ENCODE results near the gene ADCY4.

GRCh38 chr14:24283796-24284460, 50.9 kb downstream of the ADCY4 start:
- TF ChIP-seq EZH2 (IDR thresholded peaks at IDR 0.05; ENCODE audit: insufficient read depth, poor library complexity, severe bottlenecking) (no peak), EZH2phosphoT487 (IDR thresholded peaks at IDR 0.05; ENCODE audit: insufficient read depth, low read depth) (no peak)

Data from GM23248 (cell line).